ENCODE measurements around the gene MGRN1.

DNA sequence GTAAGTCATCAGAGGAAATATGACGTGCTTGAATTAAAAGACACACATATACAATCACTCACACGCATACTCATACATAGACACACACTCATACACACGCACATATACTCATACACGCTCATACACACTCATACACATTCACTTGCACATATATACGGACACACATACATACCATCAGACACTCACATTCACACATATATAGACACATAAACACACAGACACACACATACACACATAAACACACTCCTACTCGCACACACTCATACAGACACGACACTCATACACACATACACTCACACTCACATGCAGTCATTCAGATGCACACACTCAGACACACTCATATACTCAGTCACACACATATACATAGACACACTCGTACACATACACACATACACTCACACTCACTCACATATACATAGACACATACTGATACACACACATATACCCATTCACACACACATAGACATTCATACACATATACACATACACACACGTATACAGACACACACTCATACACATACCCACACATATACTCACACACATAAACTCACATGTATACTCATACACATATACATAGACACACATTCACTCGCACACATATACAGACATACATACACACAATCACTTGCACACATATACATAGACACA, 43.8 kb downstream of the MGRN1 start:
- TF ChIP-seq POLR2AphosphoS5 (IDR thresholded peaks at IDR 0.05; ENCODE audit: low read depth, low read length) (no peak), TAF1 (IDR thresholded peaks at IDR 0.05; ENCODE audit: borderline replicate concordance, insufficient read depth, low read length) (no peak), SIN3A (IDR thresholded peaks at IDR 0.05; ENCODE audit: borderline replicate concordance, insufficient read depth, low read length) (no peak), FOXP2 (optimal IDR thresholded peaks at IDR 0.05; ENCODE audit: borderline replicate concordance, extremely low read depth, extremely low read length, insufficient read depth) (no peak)
- TF ChIP-seq, protein P1, sequence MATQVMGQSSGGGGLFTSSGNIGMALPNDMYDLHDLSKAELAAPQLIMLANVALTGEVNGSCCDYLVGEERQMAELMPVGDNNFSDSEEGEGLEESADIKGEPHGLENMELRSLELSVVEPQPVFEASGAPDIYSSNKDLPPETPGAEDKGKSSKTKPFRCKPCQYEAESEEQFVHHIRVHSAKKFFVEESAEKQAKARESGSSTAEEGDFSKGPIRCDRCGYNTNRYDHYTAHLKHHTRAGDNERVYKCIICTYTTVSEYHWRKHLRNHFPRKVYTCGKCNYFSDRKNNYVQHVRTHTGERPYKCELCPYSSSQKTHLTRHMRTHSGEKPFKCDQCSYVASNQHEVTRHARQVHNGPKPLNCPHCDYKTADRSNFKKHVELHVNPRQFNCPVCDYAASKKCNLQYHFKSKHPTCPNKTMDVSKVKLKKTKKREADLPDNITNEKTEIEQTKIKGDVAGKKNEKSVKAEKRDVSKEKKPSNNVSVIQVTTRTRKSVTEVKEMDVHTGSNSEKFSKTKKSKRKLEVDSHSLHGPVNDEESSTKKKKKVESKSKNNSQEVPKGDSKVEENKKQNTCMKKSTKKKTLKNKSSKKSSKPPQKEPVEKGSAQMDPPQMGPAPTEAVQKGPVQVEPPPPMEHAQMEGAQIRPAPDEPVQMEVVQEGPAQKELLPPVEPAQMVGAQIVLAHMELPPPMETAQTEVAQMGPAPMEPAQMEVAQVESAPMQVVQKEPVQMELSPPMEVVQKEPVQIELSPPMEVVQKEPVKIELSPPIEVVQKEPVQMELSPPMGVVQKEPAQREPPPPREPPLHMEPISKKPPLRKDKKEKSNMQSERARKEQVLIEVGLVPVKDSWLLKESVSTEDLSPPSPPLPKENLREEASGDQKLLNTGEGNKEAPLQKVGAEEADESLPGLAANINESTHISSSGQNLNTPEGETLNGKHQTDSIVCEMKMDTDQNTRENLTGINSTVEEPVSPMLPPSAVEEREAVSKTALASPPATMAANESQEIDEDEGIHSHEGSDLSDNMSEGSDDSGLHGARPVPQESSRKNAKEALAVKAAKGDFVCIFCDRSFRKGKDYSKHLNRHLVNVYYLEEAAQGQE (IDR thresholded peaks at IDR 0.05; ENCODE audit: insufficient read depth in 1 of 2, low read depth in 2 of 2, low read length in 2 of 2), result no peak
